ENCODE results near the gene ZNG1B.
"Not testable (repeated sequence)": the region's sequence is repeated elsewhere in the genome, so short reads cannot be mapped to it uniquely, and the experiment has no call there.

The ZNG1B gene

GRCh38 chr2:113437508-113438465 is at the start of gene ZNG1B:
ZNG1B (plus strand) TSS chr2:113437691; CDS start chr2:113437869, 178 bp downstream.
- peak; percentile 1 to 4 for DNase-seq (ENCODE audit: low read depth in 2 of 2)
- H3K4me3 ChIP-seq (replicated peaks in 1 of 2; ENCODE audit: low read depth in 2 of 2, low read length in 2 of 2), result peak within 1 kb of the TSS; percentile 49 to 56

GRCh38 chr2:113390124-113390849 is 47.2 kb upstream of the ZNG1B start:
- TF ChIP-seq CTCF (IDR thresholded peaks at IDR 0.05; ENCODE audit: low read depth, low read length), result peak; percentile 86

DNA sequence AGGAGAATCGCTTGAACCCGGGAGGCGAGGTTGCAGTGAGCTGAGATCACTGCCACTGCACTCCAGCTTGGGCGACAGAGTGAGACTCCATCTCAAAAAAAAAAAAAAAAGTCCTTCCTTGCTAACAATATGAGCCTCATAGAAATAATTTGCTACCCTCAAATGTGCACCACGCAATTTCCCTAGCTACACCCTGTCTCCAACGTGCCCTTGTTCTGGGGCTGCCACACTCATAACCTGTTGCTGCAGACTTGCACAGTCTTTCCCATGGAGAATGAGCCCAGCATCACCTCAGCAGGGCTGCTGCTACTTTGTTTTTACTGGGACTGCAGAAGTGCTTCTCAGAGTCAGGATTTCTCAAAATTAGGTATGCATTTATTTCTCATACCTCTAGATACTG is 46.4 kb upstream of the ZNG1B start:
- no peak for DNase-seq (ENCODE audit: low read depth in 2 of 2)
- TF ChIP-seq CTCF (IDR thresholded peaks at IDR 0.05; ENCODE audit: low read depth, low read length), result no peak
- no peak overlapping the region for H3K4me3 ChIP-seq (replicated peaks in 1 of 2; ENCODE audit: low read depth in 2 of 2, low read length in 2 of 2)

More at GRCh38 chr2:113390124-113390849, 47.2 kb upstream of the ZNG1B start:
- DNase-seq (ENCODE audit: low read depth in 2 of 2), result peak; percentile 89 to 91
- H3K4me3 ChIP-seq (replicated peaks in 1 of 2; ENCODE audit: low read depth in 2 of 2, low read length in 2 of 2), result no peak overlapping the region

DNA sequence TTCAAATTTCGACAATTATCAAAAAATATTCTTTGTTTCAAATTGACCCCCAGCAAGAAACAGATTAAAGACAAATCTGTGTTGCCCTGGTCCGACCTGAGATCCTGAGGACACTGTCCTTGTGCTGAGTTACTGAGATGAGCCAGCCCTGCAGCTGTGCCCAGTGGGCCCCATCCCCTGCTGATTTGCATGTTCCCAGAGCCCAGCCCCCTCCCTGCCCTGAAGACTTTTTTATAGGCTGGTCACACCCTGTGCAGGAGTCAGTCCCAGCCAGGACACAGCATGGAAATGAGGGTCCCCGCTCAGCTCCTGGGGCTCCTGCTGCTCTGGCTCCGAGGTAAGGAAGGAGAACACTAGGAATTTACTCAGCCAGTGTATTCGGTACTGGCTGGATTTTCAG is 31.4 kb upstream of the ZNG1B start:
- no peak for DNase-seq (ENCODE audit: low read depth in 2 of 2)
- no peak overlapping the region for H3K4me3 ChIP-seq (replicated peaks in 1 of 2; ENCODE audit: low read depth in 2 of 2, low read length in 2 of 2)
- TF ChIP-seq CTCF (IDR thresholded peaks at IDR 0.05; ENCODE audit: low read depth, low read length), result no peak

GRCh38 chr2:113407446-113408099 is 29.9 kb upstream of the ZNG1B start:
- no peak for TF ChIP-seq CTCF (IDR thresholded peaks at IDR 0.05; ENCODE audit: low read depth, low read length)
- DNase-seq (ENCODE audit: low read depth in 2 of 2), result peak in 1 of 2 donors; percentile 18
- H3K4me3 ChIP-seq (replicated peaks in 1 of 2; ENCODE audit: low read depth in 2 of 2, low read length in 2 of 2), result no peak overlapping the region

GRCh38 chr2:113411725-113412352 is 25.7 kb upstream of the ZNG1B start:
- H3K4me3 ChIP-seq (replicated peaks in 1 of 2; ENCODE audit: low read depth in 2 of 2, low read length in 2 of 2); DNase-seq (ENCODE audit: low read depth in 2 of 2): not testable (repeated sequence)

DNA sequence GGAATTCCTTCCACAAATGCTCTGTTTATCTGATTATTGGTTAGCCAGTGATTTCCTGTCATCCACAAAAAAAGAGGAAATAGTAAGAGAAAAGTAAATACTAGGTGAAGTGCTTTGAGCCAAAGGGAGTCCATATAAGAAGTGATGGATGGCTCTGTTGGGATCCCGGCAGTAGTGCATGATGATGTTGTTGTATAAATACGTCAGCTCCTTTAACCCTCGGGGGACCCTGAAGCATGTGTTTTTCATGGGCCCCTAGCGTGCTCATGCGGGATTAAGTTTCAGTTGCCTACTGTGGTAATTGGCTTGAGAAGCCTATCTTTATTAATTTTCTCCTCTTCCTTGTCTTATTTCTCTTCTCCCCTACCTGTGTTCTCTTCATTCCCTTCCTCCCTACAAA is 24.7 kb upstream of the ZNG1B start:
- DNase-seq (ENCODE audit: low read depth in 2 of 2), result not testable (repeated sequence)

DNA sequence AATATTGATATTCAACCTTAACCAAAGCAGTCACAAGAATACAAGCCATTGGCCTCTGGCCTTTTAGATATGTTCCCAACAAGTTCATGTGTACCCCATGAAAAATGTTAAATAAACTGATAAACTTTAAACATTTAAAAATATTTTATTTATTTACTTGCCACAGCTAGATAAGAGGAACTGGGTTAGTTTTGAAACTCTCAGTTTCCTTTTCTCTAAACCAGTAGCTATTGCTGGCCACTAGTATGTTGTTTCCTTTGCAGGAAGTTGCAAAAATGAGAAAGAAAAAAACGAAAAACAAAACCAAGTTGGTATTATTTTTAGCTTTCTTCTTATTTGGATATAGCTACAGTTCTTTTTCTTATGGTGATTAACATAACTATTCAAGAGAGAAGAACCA is 5.7 kb upstream of the ZNG1B start:
- not testable (repeated sequence) for H3K4me3 ChIP-seq (replicated peaks in 1 of 2; ENCODE audit: low read depth in 2 of 2, low read length in 2 of 2); DNase-seq (ENCODE audit: low read depth in 2 of 2)

More for the DNA sequence above, 24.7 kb upstream of the ZNG1B start:
- H3K4me3 ChIP-seq (replicated peaks in 1 of 2; ENCODE audit: low read depth in 2 of 2, low read length in 2 of 2), result not testable (repeated sequence)

DNA sequence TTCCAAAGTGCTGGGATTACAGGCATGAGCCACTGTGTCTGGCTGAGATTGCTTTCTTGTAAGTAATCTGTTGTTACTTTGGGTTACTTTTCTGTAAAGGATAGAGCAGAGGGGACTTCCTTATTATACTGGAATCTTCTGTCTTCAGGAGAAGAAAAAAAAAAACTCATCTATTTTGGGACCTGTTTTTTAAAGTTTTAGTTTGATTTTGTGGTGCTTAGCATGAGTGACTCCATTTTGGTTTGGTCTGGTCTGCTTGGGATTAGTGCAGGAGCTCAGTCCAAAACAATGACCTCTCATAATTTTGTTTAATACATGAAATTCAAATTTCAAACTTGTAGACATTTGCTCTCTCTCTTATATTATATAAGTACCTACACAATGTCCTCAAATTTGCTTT is 4.0 kb upstream of the ZNG1B start:
- not testable (repeated sequence) for DNase-seq (ENCODE audit: low read depth in 2 of 2); H3K4me3 ChIP-seq (replicated peaks in 1 of 2; ENCODE audit: low read depth in 2 of 2, low read length in 2 of 2)

GRCh38 chr2:113465770-113466169 is 28.3 kb downstream of the ZNG1B start:
- peak in 1 of 2 donors; percentile 1 for DNase-seq (ENCODE audit: low read depth in 2 of 2)
- H3K4me3 ChIP-seq (replicated peaks in 1 of 2; ENCODE audit: low read depth in 2 of 2, low read length in 2 of 2), result not testable (repeated sequence)

DNA sequence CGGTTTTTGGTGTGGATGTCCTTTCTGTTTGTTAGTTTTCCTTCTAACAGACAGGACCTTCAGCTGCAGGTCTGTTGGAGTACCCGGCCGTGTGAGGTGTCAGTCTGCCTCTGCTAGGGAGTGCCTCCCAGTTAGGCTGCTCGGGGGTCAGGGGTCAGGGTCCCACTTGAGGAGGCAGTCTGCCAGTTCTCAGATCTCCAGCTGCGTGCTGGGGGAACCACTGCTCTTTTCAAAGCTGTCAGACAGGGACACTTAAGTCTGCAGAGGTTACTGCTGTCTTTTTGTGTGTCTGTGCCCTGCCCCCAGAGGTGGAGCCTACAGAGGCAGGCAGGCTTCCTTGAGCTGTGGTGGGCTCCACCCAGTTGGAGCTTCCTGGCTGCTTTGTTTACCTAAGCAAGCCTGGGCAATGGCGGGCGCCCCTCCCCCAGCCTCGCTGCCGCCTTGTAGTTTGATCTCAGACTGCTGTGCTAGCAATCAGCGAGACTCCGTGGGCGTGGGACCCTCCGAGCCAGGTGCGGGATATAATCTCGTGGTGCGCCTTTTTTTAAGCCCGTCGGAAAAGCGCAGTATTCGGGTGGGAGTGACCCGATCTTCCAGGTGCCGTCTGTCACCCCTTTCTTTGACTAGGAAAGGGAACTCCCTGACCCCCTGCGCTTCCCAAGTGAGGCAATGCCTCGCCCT is 39.3 kb downstream of the ZNG1B start:
- not testable (repeated sequence) for DNase-seq (ENCODE audit: low read depth in 2 of 2); H3K4me3 ChIP-seq (replicated peaks in 1 of 2; ENCODE audit: low read depth in 2 of 2, low read length in 2 of 2)

GRCh38 chr2:113496527-113496926 is 59.0 kb downstream of the ZNG1B start:
- not testable (repeated sequence) for H3K4me3 ChIP-seq (replicated peaks in 1 of 2; ENCODE audit: low read depth in 2 of 2, low read length in 2 of 2); DNase-seq (ENCODE audit: low read depth in 2 of 2)
